ENCODE measurements around the gene TMPRSS6. TPM values are rescaled to one million over a fixed set of nuclear protein-coding genes. Genes with fewer than 3 reads are reported as not detected.

Gene TMPRSS6
- total RNA-seq, 1 experiment from 2014 or later, result 0.79 TPM

DNA sequence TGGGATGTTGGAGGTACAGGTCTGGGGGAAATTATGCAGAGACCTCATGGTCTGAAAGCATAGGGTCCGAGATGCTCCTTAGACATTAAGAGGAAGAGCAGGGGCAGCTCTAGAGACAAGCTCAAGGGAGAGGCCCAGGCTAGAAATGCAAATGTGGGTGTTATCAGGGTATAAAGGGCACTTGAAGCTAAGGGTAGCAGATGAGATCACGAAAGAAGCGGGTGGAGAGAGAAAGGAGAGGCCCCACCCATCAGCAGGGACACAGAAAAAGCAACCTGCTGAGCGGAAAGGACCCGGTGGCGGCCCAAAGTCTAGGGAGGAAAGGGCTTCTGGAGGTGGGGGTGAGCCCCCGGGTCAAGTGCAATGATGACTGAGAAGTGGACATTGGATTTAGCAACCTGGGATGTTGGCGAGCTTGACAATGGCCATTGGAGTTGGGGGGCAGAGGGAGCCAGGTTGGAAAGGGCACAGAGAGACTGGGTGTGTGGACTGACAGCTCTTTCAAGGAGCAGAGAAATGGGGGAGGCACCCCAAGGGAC lies 8.9 kb downstream of the TMPRSS6 start:
- Histone ChIP-seq H3K9me2 (ENCODE audit: insufficient read depth) (no peaks in the 10 kb centered on the region), H3K27me3 (ENCODE audit: insufficient read depth, low read depth) (peaks cover 30% of the 10 kb centered on the region), H3K27ac (no peak overlapping the region), H4K20me1 (ENCODE audit: insufficient read depth) (no peaks in the 10 kb centered on the region), H3K4me2 (no peak overlapping the region), H3K4me1 (replicated peaks; ENCODE audit: insufficient read depth) (no peaks in the 10 kb centered on the region), H3K36me3 (ENCODE audit: low read depth) (no peaks in the 10 kb centered on the region), H2AFZ (no peak overlapping the region), H3K79me2 (ENCODE audit: low read depth) (no peaks in the 10 kb centered on the region), H3K4me3 (no peak overlapping the region), H3K9me3 (ENCODE audit: insufficient read depth, low read depth) (no peaks in the 10 kb centered on the region), H3F3A (ENCODE audit: insufficient read depth, low read depth) (no peaks in the 10 kb centered on the region)
- no peak for DNase-seq
- intact Hi-C loops (cut with micrococcal nuclease; ENCODE audit: unreplicated experiment), result no loop called here
- POLR2A ChIA-PET (ENCODE audit: unreplicated experiment), result no interaction called here
- CTCF ChIA-PET, result no interaction called here
- TF ChIP-seq CTCF (conservative IDR thresholded peaks at IDR 0.05) (no peak), EZH2 (IDR thresholded peaks at IDR 0.05; ENCODE audit: low read depth) (no peak)
- BruUV-seq (replicated peaks), result no TSS peak

DNA sequence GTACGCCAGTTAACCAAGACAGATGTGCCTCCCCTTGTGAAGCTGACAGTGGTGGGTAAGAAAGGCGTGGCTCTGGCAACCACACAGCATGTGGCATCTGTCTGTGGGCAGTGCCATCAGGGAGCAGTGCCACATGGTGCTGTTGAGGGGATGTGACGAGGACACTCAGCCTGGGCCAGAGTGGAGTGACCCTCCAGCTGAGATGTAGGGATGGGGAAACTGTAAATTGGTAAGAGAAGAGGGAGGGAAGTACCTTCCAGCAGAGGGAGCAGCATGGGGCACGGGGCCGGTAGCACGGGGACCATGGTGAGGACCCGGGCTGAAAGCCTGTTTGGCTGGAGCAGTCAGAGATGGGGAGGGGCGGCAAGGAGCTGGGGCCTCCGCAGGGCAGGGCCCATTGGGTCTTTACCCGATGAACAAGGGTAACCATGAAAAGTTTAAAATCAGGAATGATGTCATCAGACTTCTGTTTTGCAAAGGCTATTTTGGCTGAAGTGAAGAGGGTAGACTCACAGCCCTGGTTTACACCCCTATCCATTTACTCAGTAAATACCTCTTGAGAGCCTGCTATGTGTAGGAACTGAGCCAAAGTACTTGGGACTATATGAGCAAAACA lies 10.4 kb downstream of the TMPRSS6 start:
- POLR2A ChIA-PET (ENCODE audit: unreplicated experiment), result interaction anchor here (0.7 kb wide), 1 partner anchor 47 kb away, joined by 3 read pairs; no protein-coding TSS in a partner anchor
- no peaks in the 10 kb centered on the region for H3K9me3 ChIP-seq (ENCODE audit: insufficient read depth, low read depth)
- H3F3A ChIP-seq (ENCODE audit: insufficient read depth, low read depth), result no peaks in the 10 kb centered on the region
- no TSS peak for BruUV-seq (replicated peaks)
- H2AFZ ChIP-seq, result no peak overlapping the region
- TF ChIP-seq EZH2 (IDR thresholded peaks at IDR 0.05; ENCODE audit: low read depth), result no peak
- 0 out of 2 replicates have a peak, but pooled peaks have one; percentile 36 for TF ChIP-seq CTCF (conservative IDR thresholded peaks at IDR 0.05)
- CTCF ChIA-PET, result interaction anchor here (0.6 to 0.7 kb wide), 2 partner anchors 50 to 100 kb away, joined by 3 read pairs; no protein-coding TSS in a partner anchor
- H3K27me3 ChIP-seq (ENCODE audit: insufficient read depth, low read depth), result peaks cover 42% of the 10 kb centered on the region
- no peak overlapping the region for H3K27ac ChIP-seq
- H3K79me2 ChIP-seq (ENCODE audit: low read depth), result no peaks in the 10 kb centered on the region
- H3K4me1 ChIP-seq (replicated peaks; ENCODE audit: insufficient read depth), result no peaks in the 10 kb centered on the region
- DNase-seq, result no peak
- no peaks in the 10 kb centered on the region for H4K20me1 ChIP-seq (ENCODE audit: insufficient read depth)
- intact Hi-C loops (cut with micrococcal nuclease; ENCODE audit: unreplicated experiment), result loop anchor here (1.0 kb wide), 1 partner anchor 47 kb away; no protein-coding TSS in a partner anchor
- H3K4me3 ChIP-seq, result no peak overlapping the region
- no peak overlapping the region for H3K4me2 ChIP-seq
- H3K36me3 ChIP-seq (ENCODE audit: low read depth), result no peaks in the 10 kb centered on the region
- no peaks in the 10 kb centered on the region for H3K9me2 ChIP-seq (ENCODE audit: insufficient read depth)

DNA sequence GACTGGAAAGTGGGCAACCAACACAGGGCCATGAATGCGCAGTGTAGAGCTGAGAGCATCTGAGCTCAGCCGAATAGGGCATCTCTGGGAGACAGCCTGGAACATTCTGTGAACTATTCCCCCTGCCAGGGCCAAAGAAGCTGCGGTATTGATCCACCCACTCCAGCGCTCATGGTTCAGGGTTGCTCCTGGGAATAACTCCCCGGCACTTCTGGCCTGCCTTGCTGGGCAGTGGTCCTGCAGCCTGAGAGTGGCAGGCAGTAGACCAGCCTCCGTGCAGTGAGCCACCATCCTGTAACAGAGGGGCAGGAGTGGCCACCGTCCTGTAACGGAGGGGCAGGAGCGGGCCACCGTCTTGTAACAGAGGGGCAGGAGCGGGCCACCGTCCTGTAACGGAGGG lies 12.2 kb downstream of the TMPRSS6 start:
- H2AFZ ChIP-seq, result no peak overlapping the region
- H3K4me1 ChIP-seq (replicated peaks; ENCODE audit: insufficient read depth), result no peaks in the 10 kb centered on the region
- no peaks in the 10 kb centered on the region for H3K36me3 ChIP-seq (ENCODE audit: low read depth)
- CTCF ChIA-PET, result no interaction called here
- POLR2A ChIA-PET (ENCODE audit: unreplicated experiment), result no interaction called here
- H4K20me1 ChIP-seq (ENCODE audit: insufficient read depth), result no peaks in the 10 kb centered on the region
- no peaks in the 10 kb centered on the region for H3K9me3 ChIP-seq (ENCODE audit: insufficient read depth, low read depth)
- no peak for DNase-seq
- no peaks in the 10 kb centered on the region for H3K79me2 ChIP-seq (ENCODE audit: low read depth)
- peaks cover 36% of the 10 kb centered on the region for H3K27me3 ChIP-seq (ENCODE audit: insufficient read depth, low read depth)
- BruUV-seq (replicated peaks), result no TSS peak
- no peak overlapping the region for H3K4me2 ChIP-seq
- H3F3A ChIP-seq (ENCODE audit: insufficient read depth, low read depth), result no peaks in the 10 kb centered on the region
- intact Hi-C loops (cut with micrococcal nuclease; ENCODE audit: unreplicated experiment), result no loop called here
- no peak overlapping the region for H3K27ac ChIP-seq
- TF ChIP-seq EZH2 (IDR thresholded peaks at IDR 0.05; ENCODE audit: low read depth), result no peak
- no peak for TF ChIP-seq CTCF (conservative IDR thresholded peaks at IDR 0.05)
- no peaks in the 10 kb centered on the region for H3K9me2 ChIP-seq (ENCODE audit: insufficient read depth)
- H3K4me3 ChIP-seq, result no peak overlapping the region
